Measurements from ENCODE around the gene XYLT1. TPM values are rescaled to one million over a fixed set of nuclear protein-coding genes. Genes with fewer than 3 reads are reported as not detected.

The XYLT1 gene
- total RNA-seq, 1 experiment from 2014 or later = not detected

- Histone ChIP-seq H3K9ac (ENCODE audit: low read length) (no peak overlapping the region), H3K27me3 (ENCODE audit: low read length) (no peaks in the 10 kb centered on the region), H2AFZ (ENCODE audit: low read length) (no peak overlapping the region), H3F3A (ENCODE audit: low read length, unreplicated experiment) (no peaks in the 10 kb centered on the region), H3K4me3 (ENCODE audit: low read length) (no peak overlapping the region), H3K9me3 (ENCODE audit: low read length) (no peaks in the 10 kb centered on the region), H4K20me1 (ENCODE audit: low read length) (no peaks in the 10 kb centered on the region), H3K4me1 (ENCODE audit: insufficient read depth, low read length) (no peaks in the 10 kb centered on the region), H3K36me3 (ENCODE audit: low read depth, low read length) (no peaks in the 10 kb centered on the region), H3K79me2 (ENCODE audit: low read length) (no peaks in the 10 kb centered on the region), H3K4me2 (ENCODE audit: low read length) (no peak overlapping the region), H3K27ac (ENCODE audit: low read length) (no peak overlapping the region), H3K9me2 (replicated peaks; ENCODE audit: low read length) (no peaks in the 10 kb centered on the region)
- BruUV-seq (replicated peaks) = no TSS peak
- ATAC-seq = no peak
- POLR2A ChIA-PET (ENCODE audit: unreplicated experiment) = no interaction called here
- CTCF ChIA-PET = no interaction called here
- intact Hi-C loops (cut with micrococcal nuclease) = no loop called here
- no peak for DNase-seq
- TF ChIP-seq EZH2phosphoT487 (IDR thresholded peaks at IDR 0.05; ENCODE audit: borderline replicate concordance, low read length) (no peak), EZH2 (IDR thresholded peaks at IDR 0.05; ENCODE audit: low read length, unreplicated experiment) (no peak)
- TF ChIP-seq, protein P1, sequence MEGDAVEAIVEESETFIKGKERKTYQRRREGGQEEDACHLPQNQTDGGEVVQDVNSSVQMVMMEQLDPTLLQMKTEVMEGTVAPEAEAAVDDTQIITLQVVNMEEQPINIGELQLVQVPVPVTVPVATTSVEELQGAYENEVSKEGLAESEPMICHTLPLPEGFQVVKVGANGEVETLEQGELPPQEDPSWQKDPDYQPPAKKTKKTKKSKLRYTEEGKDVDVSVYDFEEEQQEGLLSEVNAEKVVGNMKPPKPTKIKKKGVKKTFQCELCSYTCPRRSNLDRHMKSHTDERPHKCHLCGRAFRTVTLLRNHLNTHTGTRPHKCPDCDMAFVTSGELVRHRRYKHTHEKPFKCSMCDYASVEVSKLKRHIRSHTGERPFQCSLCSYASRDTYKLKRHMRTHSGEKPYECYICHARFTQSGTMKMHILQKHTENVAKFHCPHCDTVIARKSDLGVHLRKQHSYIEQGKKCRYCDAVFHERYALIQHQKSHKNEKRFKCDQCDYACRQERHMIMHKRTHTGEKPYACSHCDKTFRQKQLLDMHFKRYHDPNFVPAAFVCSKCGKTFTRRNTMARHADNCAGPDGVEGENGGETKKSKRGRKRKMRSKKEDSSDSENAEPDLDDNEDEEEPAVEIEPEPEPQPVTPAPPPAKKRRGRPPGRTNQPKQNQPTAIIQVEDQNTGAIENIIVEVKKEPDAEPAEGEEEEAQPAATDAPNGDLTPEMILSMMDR (conservative IDR thresholded peaks at IDR 0.05; ENCODE audit: low read depth, low read length) = no peak
Measured at GRCh38 chr16:17108596-17108995, 362.2 kb downstream of the XYLT1 start.

- intact Hi-C loops (cut with micrococcal nuclease) = no loop called here
- POLR2A ChIA-PET (ENCODE audit: unreplicated experiment) = no interaction called here
- Histone ChIP-seq H3K79me2 (ENCODE audit: low read length) (no peaks in the 10 kb centered on the region), H3K4me3 (ENCODE audit: low read length) (no peak overlapping the region), H2AFZ (ENCODE audit: low read length) (no peak overlapping the region), H3K27me3 (ENCODE audit: low read length) (no peaks in the 10 kb centered on the region), H3K9ac (ENCODE audit: low read length) (no peak overlapping the region), H3K9me3 (ENCODE audit: low read length) (no peaks in the 10 kb centered on the region), H3K9me2 (replicated peaks; ENCODE audit: low read length) (no peaks in the 10 kb centered on the region), H4K20me1 (ENCODE audit: low read length) (no peaks in the 10 kb centered on the region), H3K27ac (ENCODE audit: low read length) (no peak overlapping the region), H3F3A (ENCODE audit: low read length, unreplicated experiment) (no peaks in the 10 kb centered on the region), H3K4me2 (ENCODE audit: low read length) (no peak overlapping the region), H3K36me3 (ENCODE audit: low read depth, low read length) (no peaks in the 10 kb centered on the region), H3K4me1 (ENCODE audit: insufficient read depth, low read length) (no peaks in the 10 kb centered on the region)
- DNase-seq (no peak), ATAC-seq (no peak)
- BruUV-seq (replicated peaks) = no TSS peak
- TF ChIP-seq, protein P1 (conservative IDR thresholded peaks at IDR 0.05; ENCODE audit: low read depth, low read length) = no peak
- TF ChIP-seq EZH2phosphoT487 (IDR thresholded peaks at IDR 0.05; ENCODE audit: borderline replicate concordance, low read length) (no peak), EZH2 (IDR thresholded peaks at IDR 0.05; ENCODE audit: low read length, unreplicated experiment) (no peak)
- CTCF ChIA-PET = no interaction called here
Measured at GRCh38 chr16:17107450-17107849, 363.3 kb downstream of the XYLT1 start.

GRCh38 chr16:17106243-17106791, 364.4 kb downstream of the XYLT1 start:
- H3K36me3 ChIP-seq (ENCODE audit: low read depth, low read length) = no peaks in the 10 kb centered on the region
- ATAC-seq (no peak), DNase-seq (no peak)
- ChIA-PET POLR2A (ENCODE audit: unreplicated experiment) (no interaction called here), CTCF (no interaction called here)
- no peaks in the 10 kb centered on the region for H3K9me2 ChIP-seq (replicated peaks; ENCODE audit: low read length)
- no peaks in the 10 kb centered on the region for H3K27me3 ChIP-seq (ENCODE audit: low read length)
- H3K4me2 ChIP-seq (ENCODE audit: low read length) = no peak overlapping the region
- H3K79me2 ChIP-seq (ENCODE audit: low read length) = no peaks in the 10 kb centered on the region
- intact Hi-C loops (cut with micrococcal nuclease) = no loop called here
- H3K4me3 ChIP-seq (ENCODE audit: low read length) = no peak overlapping the region
- H4K20me1 ChIP-seq (ENCODE audit: low read length) = no peaks in the 10 kb centered on the region
- no peak overlapping the region for H3K27ac ChIP-seq (ENCODE audit: low read length)
- TF ChIP-seq EZH2 (IDR thresholded peaks at IDR 0.05; ENCODE audit: low read length, unreplicated experiment) (no peak), EZH2phosphoT487 (IDR thresholded peaks at IDR 0.05; ENCODE audit: borderline replicate concordance, low read length) (no peak)
- TF ChIP-seq, protein P1 (conservative IDR thresholded peaks at IDR 0.05; ENCODE audit: low read depth, low read length) = no peak
- H3K4me1 ChIP-seq (ENCODE audit: insufficient read depth, low read length) = no peaks in the 10 kb centered on the region
- H2AFZ ChIP-seq (ENCODE audit: low read length) = no peak overlapping the region
- BruUV-seq (replicated peaks) = no TSS peak
- H3F3A ChIP-seq (ENCODE audit: low read length, unreplicated experiment) = no peaks in the 10 kb centered on the region
- no peaks in the 10 kb centered on the region for H3K9me3 ChIP-seq (ENCODE audit: low read length)
- H3K9ac ChIP-seq (ENCODE audit: low read length) = no peak overlapping the region
